Colonic mucosa (tissue), 4 donors: ENCODE data around the gene SETD4. TPM values are rescaled to one million over a fixed set of nuclear protein-coding genes. Genes with fewer than 3 reads are reported as not detected.

ENCODE experiments used
- DNase-seq: peaks from one replicate; pipeline ENCODE4 v3.0.0-alpha.2; 2020
- H3K27ac ChIP-seq: fragments of 200-600 bp; one replicate; pipeline ENCODE4 v1.8.0; 2021
- H3K27me3 ChIP-seq: fragments of 200-600 bp; one replicate; pipeline ENCODE4 v1.8.0; 2021
- H3K36me3 ChIP-seq: fragments of 200-600 bp; one replicate; pipeline ENCODE4 v1.8.0; 2021
- H3K4me1 ChIP-seq: fragments of 200-600 bp; one replicate; pipeline ENCODE4 v1.8.0; 2021; ENCODE audit warnings: mild to moderate bottlenecking
- H3K4me3 ChIP-seq: fragments of 200-600 bp; one replicate; pipeline ENCODE4 v1.8.0; 2021
- H3K9ac ChIP-seq, 2 donors: one replicate each; pipeline ENCODE4 v1.7.0; 2013; ENCODE audit warnings: control low read depth in 2 of 2, low read depth in 2 of 2, low read length in 2 of 2
- H3K9me3 ChIP-seq: fragments of 200-600 bp; one replicate; pipeline ENCODE4 v1.8.0; 2021
- intact Hi-C: fragments of 100-400 bp; cut with DNase I; formaldehyde crosslinking; loops from one replicate; pipeline ENCODE4 v1.14.1; 2022
- total RNA-seq, 2 donors: library from RNA; stranded (reverse); fragmentation: NEBNext Ultra II Directional in 1 of 2; extraction: Animal tissue kit (Norgen Biotek cat#: 25700) in 1 of 2; gene quantifications; one replicate each; pipeline ENCODE4 v1.2.1, GENCODE V29; 2021
- TF ChIP-seq, protein P1 (sequence below): fragments of 200-600 bp; IDR thresholded peaks from one replicate; pipeline ENCODE4 v1.8.0; 2022; ENCODE audit warnings: antibody characterized with exemption, mild to moderate bottlenecking
- donor health status: healthy.
- donor health status: DM: no; HTN: no; CAD: no.
- donor health status: DM: no; HTN: no; CAD: no.

Gene SETD4
- total RNA-seq, 2 donors from 2014 or later, result 14.7 to 22.7 TPM

- Histone ChIP-seq H3K4me1 (no peaks in the 10 kb centered on the region), H3K36me3 (no peaks in the 10 kb centered on the region), H3K4me3 (no peak overlapping the region), H3K9ac (no peak overlapping the region), H3K27me3 (no peaks in the 10 kb centered on the region), H3K9me3 (no peaks in the 10 kb centered on the region), H3K27ac (no peak overlapping the region)
- no peak for DNase-seq
- intact Hi-C loops, result loop anchor here (5.0 kb wide), 1 partner anchor 41 kb away; no protein-coding TSS in a partner anchor
- TF ChIP-seq, protein P1, sequence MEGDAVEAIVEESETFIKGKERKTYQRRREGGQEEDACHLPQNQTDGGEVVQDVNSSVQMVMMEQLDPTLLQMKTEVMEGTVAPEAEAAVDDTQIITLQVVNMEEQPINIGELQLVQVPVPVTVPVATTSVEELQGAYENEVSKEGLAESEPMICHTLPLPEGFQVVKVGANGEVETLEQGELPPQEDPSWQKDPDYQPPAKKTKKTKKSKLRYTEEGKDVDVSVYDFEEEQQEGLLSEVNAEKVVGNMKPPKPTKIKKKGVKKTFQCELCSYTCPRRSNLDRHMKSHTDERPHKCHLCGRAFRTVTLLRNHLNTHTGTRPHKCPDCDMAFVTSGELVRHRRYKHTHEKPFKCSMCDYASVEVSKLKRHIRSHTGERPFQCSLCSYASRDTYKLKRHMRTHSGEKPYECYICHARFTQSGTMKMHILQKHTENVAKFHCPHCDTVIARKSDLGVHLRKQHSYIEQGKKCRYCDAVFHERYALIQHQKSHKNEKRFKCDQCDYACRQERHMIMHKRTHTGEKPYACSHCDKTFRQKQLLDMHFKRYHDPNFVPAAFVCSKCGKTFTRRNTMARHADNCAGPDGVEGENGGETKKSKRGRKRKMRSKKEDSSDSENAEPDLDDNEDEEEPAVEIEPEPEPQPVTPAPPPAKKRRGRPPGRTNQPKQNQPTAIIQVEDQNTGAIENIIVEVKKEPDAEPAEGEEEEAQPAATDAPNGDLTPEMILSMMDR, result no peak
Measured at GRCh38 chr21:36070999-36071398, 10.7 kb upstream of the SETD4 start.

DNA sequence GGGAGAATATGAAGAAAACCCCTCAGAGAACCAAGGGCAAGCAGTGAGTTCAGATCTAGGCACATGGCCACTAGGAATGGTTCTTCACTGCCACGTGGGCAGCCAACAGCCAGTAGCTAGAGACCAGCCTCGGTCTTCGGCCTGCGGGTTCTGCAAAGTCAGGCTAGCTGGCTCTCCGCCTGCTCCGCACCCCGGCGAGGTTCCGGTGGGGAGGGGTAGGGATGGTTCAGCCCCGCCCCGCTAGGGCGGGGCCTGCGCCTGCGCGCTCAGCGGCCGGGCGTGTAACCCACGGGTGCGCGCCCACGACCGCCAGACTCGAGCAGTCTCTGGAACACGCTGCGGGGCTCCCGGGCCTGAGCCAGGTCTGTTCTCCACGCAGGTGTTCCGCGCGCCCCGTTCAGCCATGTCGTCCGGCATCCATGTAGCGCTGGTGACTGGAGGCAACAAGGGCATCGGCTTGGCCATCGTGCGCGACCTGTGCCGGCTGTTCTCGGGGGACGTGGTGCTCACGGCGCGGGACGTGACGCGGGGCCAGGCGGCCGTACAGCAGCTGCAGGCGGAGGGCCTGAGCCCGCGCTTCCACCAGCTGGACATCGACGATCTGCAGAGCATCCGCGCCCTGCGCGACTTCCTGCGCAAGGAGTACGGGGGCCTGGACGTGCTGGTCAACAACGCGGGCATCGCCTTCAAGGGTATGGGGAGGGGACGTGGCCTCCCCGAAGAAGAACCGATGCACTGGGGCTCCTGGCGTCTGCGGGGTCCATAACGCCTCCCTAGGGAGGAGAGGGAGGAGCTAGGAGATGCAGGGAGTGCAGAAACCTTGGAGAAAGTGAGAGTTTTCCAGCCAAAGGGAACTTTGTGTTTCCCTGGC lies 9.6 kb upstream of the SETD4 start, which contains the start of gene CBR1:
Gene CBR1 (plus strand): TSS at position 312 of the 871 bp plus-strand sequence. CDS start 92 bp downstream, at position 404.
- H3K9me3 ChIP-seq, result no peaks in the 10 kb centered on the region
- peak within 1 kb of the TSS; percentile 60 for H3K27ac ChIP-seq
- intact Hi-C loops, result loop anchor here (5.0 kb wide), 1 partner anchor 42 kb away; no protein-coding TSS in a partner anchor
- H3K36me3 ChIP-seq, result no peaks in the 10 kb centered on the region
- H3K9ac ChIP-seq, result peak within 1 kb of the TSS; percentile 65 to 83
- H3K27me3 ChIP-seq, result no peaks in the 10 kb centered on the region
- DNase-seq, result peak; percentile 97
- no peaks in the 10 kb centered on the region for H3K4me1 ChIP-seq
- peak within 1 kb of the TSS; percentile 75 for H3K4me3 ChIP-seq
- TF ChIP-seq, protein P1, result no peak

- Histone ChIP-seq H3K27me3 (no peaks in the 10 kb centered on the region), H3K4me3 (no peak overlapping the region), H3K36me3 (no peaks in the 10 kb centered on the region), H3K27ac (peak overlapping the region; percentile 60), H3K9ac (no peak overlapping the region), H3K4me1 (no peaks in the 10 kb centered on the region), H3K9me3 (no peaks in the 10 kb centered on the region)
- DNase-seq, result no peak
- intact Hi-C loops, result no loop called here
- TF ChIP-seq, protein P1, result no peak
Measured at GRCh38 chr21:36068748-36069398, 8.5 kb upstream of the SETD4 start.

DNA sequence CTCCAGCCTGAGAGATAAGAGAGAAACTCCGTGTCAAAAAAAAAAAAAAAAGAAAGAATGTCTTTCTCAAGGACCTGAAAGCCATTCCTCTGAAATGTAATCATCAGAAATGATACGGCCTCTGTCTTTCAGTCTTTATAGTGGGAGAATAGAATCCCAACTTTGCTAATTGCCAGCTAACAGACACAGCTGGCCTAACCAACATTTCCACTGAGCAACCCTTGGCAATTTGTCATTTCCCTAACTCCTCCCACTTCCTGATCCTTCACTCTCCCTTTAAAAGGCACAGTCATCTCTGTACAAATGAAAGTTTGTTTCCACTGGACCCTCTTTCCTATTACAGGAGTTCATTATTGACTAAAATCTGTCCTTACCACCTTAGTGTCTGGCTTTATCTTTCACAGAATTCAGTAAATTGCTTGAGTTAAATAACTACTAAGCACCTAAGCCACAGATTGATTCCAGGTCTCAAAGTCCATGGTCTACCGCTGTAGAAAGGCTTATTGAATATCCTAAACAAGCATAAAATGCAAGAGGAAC lies 5.2 kb upstream of the SETD4 start:
- Histone ChIP-seq H3K9ac (no peak overlapping the region), H3K4me1 (no peaks in the 10 kb centered on the region), H3K9me3 (no peaks in the 10 kb centered on the region), H3K27ac (peak overlapping the region; percentile 67), H3K27me3 (no peaks in the 10 kb centered on the region), H3K36me3 (no peaks in the 10 kb centered on the region), H3K4me3 (no peak overlapping the region)
- intact Hi-C loops, result no loop called here
- TF ChIP-seq, protein P1, result no peak
- DNase-seq, result peak; percentile 52

- DNase-seq, result no peak
- H3K4me1 ChIP-seq, result peaks cover 3% of the 10 kb centered on the region
- no peaks in the 10 kb centered on the region for H3K36me3 ChIP-seq
- H3K9me3 ChIP-seq, result no peaks in the 10 kb centered on the region
- no peak overlapping the region for H3K4me3 ChIP-seq
- intact Hi-C loops, result no loop called here
- TF ChIP-seq, protein P1, result no peak
- H3K27me3 ChIP-seq, result no peaks in the 10 kb centered on the region
- no peak overlapping the region for H3K27ac ChIP-seq
- no peak overlapping the region for H3K9ac ChIP-seq
Measured at GRCh38 chr21:36064085-36064460, 3.7 kb upstream of the SETD4 start.
